Measurements from ENCODE around the gene COL6A3. TPM values are rescaled to one million over a fixed set of nuclear protein-coding genes. Genes with fewer than 3 reads are reported as not detected.

COL6A3 gene
- total RNA-seq, 1 donor from 2014 or later, result 0.41 TPM

GRCh38 chr2:237455764-237456163, 41.8 kb upstream of the COL6A3 start:
- no peaks in the 10 kb centered on the region for H3F3A ChIP-seq (ENCODE audit: low read depth)
- H3K27me3 Mint-ChIP-seq (ENCODE audit: insufficient read depth, low read depth), result peaks cover 5% of the 10 kb centered on the region
- no peak overlapping the region for H3K27ac Mint-ChIP-seq
- no peaks in the 10 kb centered on the region for H3K27me3 ChIP-seq
- H3K4me1 Mint-ChIP-seq, result peaks cover 3% of the 10 kb centered on the region
- H4K20me1 ChIP-seq (ENCODE audit: low read depth), result no peaks in the 10 kb centered on the region
- H3K36me3 Mint-ChIP-seq, result no peaks in the 10 kb centered on the region
- no peak for DNase-seq (ENCODE audit: low spot score)
- H3K27ac ChIP-seq, result no peak overlapping the region
- peaks cover 4% of the 10 kb centered on the region for H3K9me3 Mint-ChIP-seq
- H3K79me2 ChIP-seq (ENCODE audit: low read depth), result no peaks in the 10 kb centered on the region
- no peak overlapping the region for H3K9ac ChIP-seq
- TF ChIP-seq EZH2 (IDR thresholded peaks at IDR 0.05) (no peak), EZH2phosphoT487 (IDR thresholded peaks at IDR 0.05) (no peak)
- TF ChIP-seq, protein P1, sequence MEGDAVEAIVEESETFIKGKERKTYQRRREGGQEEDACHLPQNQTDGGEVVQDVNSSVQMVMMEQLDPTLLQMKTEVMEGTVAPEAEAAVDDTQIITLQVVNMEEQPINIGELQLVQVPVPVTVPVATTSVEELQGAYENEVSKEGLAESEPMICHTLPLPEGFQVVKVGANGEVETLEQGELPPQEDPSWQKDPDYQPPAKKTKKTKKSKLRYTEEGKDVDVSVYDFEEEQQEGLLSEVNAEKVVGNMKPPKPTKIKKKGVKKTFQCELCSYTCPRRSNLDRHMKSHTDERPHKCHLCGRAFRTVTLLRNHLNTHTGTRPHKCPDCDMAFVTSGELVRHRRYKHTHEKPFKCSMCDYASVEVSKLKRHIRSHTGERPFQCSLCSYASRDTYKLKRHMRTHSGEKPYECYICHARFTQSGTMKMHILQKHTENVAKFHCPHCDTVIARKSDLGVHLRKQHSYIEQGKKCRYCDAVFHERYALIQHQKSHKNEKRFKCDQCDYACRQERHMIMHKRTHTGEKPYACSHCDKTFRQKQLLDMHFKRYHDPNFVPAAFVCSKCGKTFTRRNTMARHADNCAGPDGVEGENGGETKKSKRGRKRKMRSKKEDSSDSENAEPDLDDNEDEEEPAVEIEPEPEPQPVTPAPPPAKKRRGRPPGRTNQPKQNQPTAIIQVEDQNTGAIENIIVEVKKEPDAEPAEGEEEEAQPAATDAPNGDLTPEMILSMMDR (IDR thresholded peaks at IDR 0.05), result no peak
- H2AFZ ChIP-seq (replicated peaks), result no peak overlapping the region
- H3K4me3 ChIP-seq, result no peak overlapping the region
- no peaks in the 10 kb centered on the region for H3K36me3 ChIP-seq
- H3K9me3 ChIP-seq (ENCODE audit: low read depth), result no peaks in the 10 kb centered on the region
- H3K4me3 Mint-ChIP-seq, result no peak overlapping the region
- no peaks in the 10 kb centered on the region for H3K4me1 ChIP-seq
- H3K4me2 ChIP-seq, result no peak overlapping the region

GRCh38 chr2:237453671-237454070, 39.7 kb upstream of the COL6A3 start:
- Histone ChIP-seq H3F3A (ENCODE audit: low read depth) (no peaks in the 10 kb centered on the region), H3K79me2 (ENCODE audit: low read depth) (no peaks in the 10 kb centered on the region), H3K36me3 (no peaks in the 10 kb centered on the region), H3K9me3 (ENCODE audit: low read depth) (no peaks in the 10 kb centered on the region), H3K4me1 (no peaks in the 10 kb centered on the region), H3K4me3 (no peak overlapping the region), H3K4me2 (no peak overlapping the region), H4K20me1 (ENCODE audit: low read depth) (no peaks in the 10 kb centered on the region), H3K27me3 (no peaks in the 10 kb centered on the region), H2AFZ (replicated peaks) (no peak overlapping the region), H3K9ac (no peak overlapping the region), H3K27ac (no peak overlapping the region)
- H3K27ac Mint-ChIP-seq, result no peak overlapping the region
- H3K27me3 Mint-ChIP-seq (ENCODE audit: insufficient read depth, low read depth), result peaks cover 5% of the 10 kb centered on the region
- no peak for DNase-seq (ENCODE audit: low spot score)
- TF ChIP-seq, protein P1 (IDR thresholded peaks at IDR 0.05), result no peak
- TF ChIP-seq EZH2 (IDR thresholded peaks at IDR 0.05) (no peak), EZH2phosphoT487 (IDR thresholded peaks at IDR 0.05) (no peak)
- H3K4me1 Mint-ChIP-seq, result peaks cover 3% of the 10 kb centered on the region
- H3K36me3 Mint-ChIP-seq, result no peaks in the 10 kb centered on the region
- no peak overlapping the region for H3K4me3 Mint-ChIP-seq
- H3K9me3 Mint-ChIP-seq, result peaks cover 4% of the 10 kb centered on the region

DNA sequence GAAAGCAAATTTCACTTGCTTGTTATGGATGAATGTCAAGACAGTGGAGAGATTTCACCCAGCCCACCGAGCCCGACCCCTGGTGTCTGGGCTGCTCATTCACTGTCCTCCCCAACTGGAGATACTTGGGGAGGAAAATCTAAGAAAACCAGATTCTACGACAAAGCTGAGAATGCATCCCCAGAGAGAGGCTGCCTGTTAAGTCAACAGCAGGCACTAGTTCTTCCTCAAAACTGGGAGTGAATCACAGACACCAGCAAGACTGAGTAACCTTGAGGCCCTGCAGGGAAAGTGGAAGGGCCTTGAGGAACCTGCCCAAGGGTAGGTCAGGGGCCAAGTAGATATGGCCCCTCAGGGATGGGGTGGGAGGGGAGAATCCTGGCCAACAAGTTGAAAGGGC, 38.9 kb upstream of the COL6A3 start:
- no peak overlapping the region for H3K4me3 Mint-ChIP-seq
- no peaks in the 10 kb centered on the region for H3K79me2 ChIP-seq (ENCODE audit: low read depth)
- no peak overlapping the region for H3K27ac ChIP-seq
- H3K9ac ChIP-seq, result no peak overlapping the region
- no peaks in the 10 kb centered on the region for H4K20me1 ChIP-seq (ENCODE audit: low read depth)
- no peak overlapping the region for H3K4me3 ChIP-seq
- no peak for DNase-seq (ENCODE audit: low spot score)
- peaks cover 4% of the 10 kb centered on the region for H3K27me3 Mint-ChIP-seq (ENCODE audit: insufficient read depth, low read depth)
- peaks cover 3% of the 10 kb centered on the region for H3K4me1 Mint-ChIP-seq
- H3K36me3 Mint-ChIP-seq, result no peaks in the 10 kb centered on the region
- H3K27me3 ChIP-seq, result no peaks in the 10 kb centered on the region
- H3F3A ChIP-seq (ENCODE audit: low read depth), result no peaks in the 10 kb centered on the region
- no peaks in the 10 kb centered on the region for H3K9me3 ChIP-seq (ENCODE audit: low read depth)
- H3K36me3 ChIP-seq, result no peaks in the 10 kb centered on the region
- no peak overlapping the region for H2AFZ ChIP-seq (replicated peaks)
- TF ChIP-seq EZH2 (IDR thresholded peaks at IDR 0.05), result no peak
- TF ChIP-seq, protein P1 (IDR thresholded peaks at IDR 0.05), result no peak
- no peak for TF ChIP-seq EZH2phosphoT487 (IDR thresholded peaks at IDR 0.05)
- H3K4me2 ChIP-seq, result no peak overlapping the region
- peaks cover 4% of the 10 kb centered on the region for H3K9me3 Mint-ChIP-seq
- H3K27ac Mint-ChIP-seq, result no peak overlapping the region
- no peaks in the 10 kb centered on the region for H3K4me1 ChIP-seq

Measured in neural progenitor cell (in vitro differentiated cells).